K562 (cell line): ENCODE results near the gene DYNC1H1. TPM values are rescaled to one million over a fixed set of nuclear protein-coding genes. Genes with fewer than 3 reads are reported as not detected.

Experiments
- ASH1L ChIP-seq: fragments of 450-650 bp; IDR thresholded peaks from 2 replicates; pipeline ENCODE4 v1.6.1; 2018; ENCODE audit warnings: borderline replicate concordance, mild to moderate bottlenecking, low read depth; ENCODE audit not compliant: partially characterized antibody
- C11orf30 ChIP-seq: fragments of 450-650 bp; IDR thresholded peaks from 2 replicates; pipeline ENCODE4 v1.6.1; 2016; ENCODE audit warnings: low read depth, mild to moderate bottlenecking
- ETV5 ChIP-seq: sonication (generic); formaldehyde crosslinking; IDR thresholded peaks from 2 replicates; pipeline ENCODE4 v1.4.0; 2020; ENCODE audit warnings: low read depth, mild to moderate bottlenecking, missing genetic modification reagents
- FOXJ3 ChIP-seq: sonication (generic); formaldehyde crosslinking; IDR thresholded peaks from 2 replicates; pipeline ENCODE4 v1.4.0; 2020; ENCODE audit warnings: mild to moderate bottlenecking, missing genetic modification reagents
- GMEB1 ChIP-seq: fragments of 250-450 bp; sonication (Bioruptor Pico); IDR thresholded peaks from 2 replicates; pipeline ENCODE4 v1.4.0; 2020; ENCODE audit warnings: mild to moderate bottlenecking
- HDAC1 ChIP-seq, 2 experiments: fragments of 450-650 bp; IDR thresholded peaks; 2 replicates each; pipeline ENCODE4 v1.6.1; 2016 to 2017; ENCODE audit warnings: inconsistent platforms in 1 of 2, mild to moderate bottlenecking in 1 of 2, moderate library complexity in 1 of 2
- MAFF ChIP-seq: IDR thresholded peaks from 2 replicates; pipeline ENCODE4 v1.6.1; 2012; ENCODE audit warnings: low read length, improper control_type of control experiment
- MAFG ChIP-seq: fragments of 450-650 bp; conservative IDR thresholded peaks from 2 replicates; pipeline ENCODE4 v1.6.1; 2016; ENCODE audit warnings: missing genetic modification characterization, missing compliant biosample characterization
- MCM7 ChIP-seq, 2 experiments: fragments of 450-650 bp; IDR thresholded peaks; 2 replicates each; pipeline ENCODE4 v1.6.1; 2016 to 2018
- NFE2 ChIP-seq: IDR thresholded peaks from 2 replicates; pipeline ENCODE4 v1.6.1; 2014; ENCODE audit warnings: antibody characterized with exemption, low read depth
- NFIC ChIP-seq: fragments of 450-650 bp; IDR thresholded peaks from 2 replicates; pipeline ENCODE4 v1.6.1; 2017; ENCODE audit warnings: mild to moderate bottlenecking, inconsistent platforms
- POLR2H ChIP-seq: IDR thresholded peaks from 2 replicates; pipeline ENCODE4 v1.6.1; 2016; ENCODE audit warnings: missing genetic modification characterization, low read depth, mild to moderate bottlenecking, control low read depth, missing compliant biosample characterization, moderate library complexity
- SIN3A ChIP-seq, 2 experiments: fragments of 150-350 bp in 1 of 2; IDR thresholded peaks; 2 replicates each; pipeline ENCODE4 v1.6.1; 2011 to 2016; ENCODE audit warnings: borderline replicate concordance in 2 of 2, low read depth in 2 of 2, low read length in 2 of 2, mild to moderate bottlenecking in 2 of 2, moderate library complexity in 2 of 2; ENCODE audit not compliant: control insufficient read depth in 1 of 2
- SMAD2 ChIP-seq: fragments of 150-350 bp; IDR thresholded peaks from 2 replicates; pipeline ENCODE4 v1.6.1; 2014; ENCODE audit warnings: low read depth, mild to moderate bottlenecking, low read length
- SREBF1 ChIP-seq: fragments of 150-350 bp; IDR thresholded peaks from 2 replicates; pipeline ENCODE4 v1.6.1; 2014; ENCODE audit warnings: antibody characterized with exemption, low read depth, low read length, borderline replicate concordance
- THAP7 ChIP-seq: fragments of 250-450 bp; sonication (Bioruptor Pico); IDR thresholded peaks from 2 replicates; pipeline ENCODE4 v1.5.0; 2021
- ZFP91 ChIP-seq: sonication (generic); formaldehyde crosslinking; IDR thresholded peaks from 2 replicates; pipeline ENCODE4 v1.8.0; 2022; ENCODE audit warnings: mild to moderate bottlenecking, missing genetic modification reagents
- ZNF174 ChIP-seq: fragments of 250-450 bp; sonication (Bioruptor Pico); IDR thresholded peaks from 2 replicates; pipeline ENCODE4 v1.4.0; 2020; ENCODE audit warnings: mild to moderate bottlenecking
- ZNF316 ChIP-seq: fragments of 450-650 bp; IDR thresholded peaks from 2 replicates; pipeline ENCODE4 v1.6.1; 2016
- ZNF592 ChIP-seq: fragments of 450-650 bp; IDR thresholded peaks from 2 replicates; pipeline ENCODE4 v1.6.1; 2017; ENCODE audit warnings: antibody characterized with exemption, mild to moderate bottlenecking
- ZNF655 ChIP-seq: fragments of 250-450 bp; sonication (Bioruptor Pico); IDR thresholded peaks from 2 replicates; pipeline ENCODE4 v1.5.0; 2021
- polyA plus RNA-seq, 8 experiments: library from polyadenylated mRNA; depleted of rRNA in 4 of 8; stranded (reverse) in 5 of 8; unstranded in 3 of 8; fragments of >200 nt; fragmentation: Nextera tagmentation in 2 of 8; fragmentation: Illumina TruSeq in 1 of 8; extraction: Ambion mirVana in 2 of 8; extraction: Trizol in 1 of 8; gene quantifications; 2 replicates each; pipeline versions ENCODE4 v1.2.1 to v1.2.3, GENCODE V29; 2011 to 2014; ENCODE audit warnings: inconsistent platforms in 1 of 8, missing spikeins in 1 of 8
- total RNA-seq, 7 experiments: library from RNA; depleted of rRNA in 6 of 7; stranded (reverse); fragments of >200 nt in 6 of 7; fragmentation: Illumina TruSeq in 2 of 7; extraction: Trizol in 2 of 7; gene quantifications; 2 replicates each; pipeline versions ENCODE4 v1.2.1 to v1.2.3, GENCODE V29; 2011 to 2021; ENCODE audit warnings: low replicate concordance in 1 of 7

The DYNC1H1 gene
- total and polyA plus RNA-seq, 9 of the 15 experiments (the other 6 are each of a cell fraction or from before 2014, with no cell fraction given), result 31.9 to 335 (median 115) TPM

GRCh38 chr14:101966742-101967141 is 2.4 kb downstream of the DYNC1H1 start (continued):
- no peak for TF ChIP-seq ZNF174
- peak; percentile 57; the same call in 1 of the 2 replicates for TF ChIP-seq MAFF
- TF ChIP-seq GMEB1 (CRISPR knock-in tag), result no peak
- TF ChIP-seq ZNF316, result peak; percentile 72; the same call in 1 of the 2 replicates
- no peak for TF ChIP-seq NFIC
- no peak for TF ChIP-seq ZNF655
- TF ChIP-seq C11orf30, result peak; percentile 81
- TF ChIP-seq SREBF1, result no peak
- no peak for TF ChIP-seq MCM7 (IDR thresholded peaks at IDR 0.05)
- no peak for TF ChIP-seq SIN3A (IDR thresholded peaks at IDR 0.05; ENCODE audit: borderline replicate concordance in 2 of 2, control insufficient read depth in 1 of 2, low read depth in 2 of 2, low read length in 2 of 2)
- no peak for TF ChIP-seq ASH1L
- TF ChIP-seq ZFP91 (CRISPR knock-in tag), result no peak
- peak; percentile 81 for TF ChIP-seq MAFG (tag)
- TF ChIP-seq FOXJ3 (CRISPR knock-in tag), result no peak
- TF ChIP-seq HDAC1 (IDR thresholded peaks at IDR 0.05), result no peak
- 0 out of 2 replicates have a peak, but pooled peaks have one; percentile 23 for TF ChIP-seq ZNF592
- no peak for TF ChIP-seq ETV5
- TF ChIP-seq POLR2H (tag), result 0 out of 2 replicates have a peak, but pooled peaks have one; percentile 42
- TF ChIP-seq SMAD2, result no peak
- TF ChIP-seq THAP7, result no peak
- TF ChIP-seq NFE2, result peak; percentile 83
